Hepatocyte (in vitro differentiated cells): ENCODE data around the gene NR1H4.

ENCODE experiments used
- EZH2 ChIP-seq: fragments of 200-600 bp; sonication (generic); IDR thresholded peaks from 2 replicates; pipeline ENCODE4 v1.6.1; 2016; ENCODE audit warnings: antibody characterized with exemption, mild to moderate bottlenecking, borderline replicate concordance
- TF ChIP-seq, protein P1 (sequence below): fragments of 200-600 bp; sonication (generic); IDR thresholded peaks from 2 replicates; pipeline ENCODE4 v1.5.1; 2016; ENCODE audit warnings: antibody characterized with exemption, mild to moderate bottlenecking; ENCODE audit not compliant: poor library complexity

DNA sequence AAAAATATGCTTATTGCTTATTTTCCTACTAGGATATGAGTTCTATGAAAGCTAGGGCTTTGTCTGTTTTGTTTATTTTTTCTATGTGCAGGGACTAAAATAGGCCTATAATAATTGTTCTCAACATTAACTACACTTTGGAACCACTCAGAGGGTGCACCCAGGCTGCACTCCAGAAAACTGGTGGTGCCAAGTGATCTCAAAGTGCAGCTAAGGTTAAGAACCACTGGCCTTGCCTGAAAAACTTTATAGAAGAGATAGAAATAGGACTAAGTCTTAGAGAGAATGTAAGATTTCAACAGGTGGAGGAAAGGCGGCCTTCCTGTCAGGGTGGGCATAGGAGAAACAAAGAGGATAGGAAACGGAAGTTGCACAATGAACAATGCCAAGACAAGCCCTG is 37.7 kb upstream of the NR1H4 start:
- TF ChIP-seq, protein P1, sequence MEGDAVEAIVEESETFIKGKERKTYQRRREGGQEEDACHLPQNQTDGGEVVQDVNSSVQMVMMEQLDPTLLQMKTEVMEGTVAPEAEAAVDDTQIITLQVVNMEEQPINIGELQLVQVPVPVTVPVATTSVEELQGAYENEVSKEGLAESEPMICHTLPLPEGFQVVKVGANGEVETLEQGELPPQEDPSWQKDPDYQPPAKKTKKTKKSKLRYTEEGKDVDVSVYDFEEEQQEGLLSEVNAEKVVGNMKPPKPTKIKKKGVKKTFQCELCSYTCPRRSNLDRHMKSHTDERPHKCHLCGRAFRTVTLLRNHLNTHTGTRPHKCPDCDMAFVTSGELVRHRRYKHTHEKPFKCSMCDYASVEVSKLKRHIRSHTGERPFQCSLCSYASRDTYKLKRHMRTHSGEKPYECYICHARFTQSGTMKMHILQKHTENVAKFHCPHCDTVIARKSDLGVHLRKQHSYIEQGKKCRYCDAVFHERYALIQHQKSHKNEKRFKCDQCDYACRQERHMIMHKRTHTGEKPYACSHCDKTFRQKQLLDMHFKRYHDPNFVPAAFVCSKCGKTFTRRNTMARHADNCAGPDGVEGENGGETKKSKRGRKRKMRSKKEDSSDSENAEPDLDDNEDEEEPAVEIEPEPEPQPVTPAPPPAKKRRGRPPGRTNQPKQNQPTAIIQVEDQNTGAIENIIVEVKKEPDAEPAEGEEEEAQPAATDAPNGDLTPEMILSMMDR: no peak
- TF ChIP-seq EZH2: no peak
